NCI-H345 treated with DMSO at 0.1 percent for 48 hours (cell line): ENCODE results near the gene TENM3.

Experiments
- DNase-seq: peaks from one replicate; lab custom pipeline; 2025; ENCODE audit not compliant: unreplicated experiment; lab: John Stamatoyannopoulos, UW

Gene TENM3

GRCh38 chr4:182604161-182604622 is 361.0 kb downstream of the TENM3 start:
- DNase-seq, result peak; percentile 67

GRCh38 chr4:182604953-182605352 is 361.8 kb downstream of the TENM3 start:
- no peak for DNase-seq

- DNase-seq, result no peak
Observed at GRCh38 chr4:182608525-182608924, 365.3 kb downstream of the TENM3 start.

- DNase-seq, result no peak
Observed at GRCh38 chr4:182616476-182616875, 373.3 kb downstream of the TENM3 start.

- DNase-seq, result no peak
Observed at GRCh38 chr4:182619660-182620059, 376.5 kb downstream of the TENM3 start.

GRCh38 chr4:182620111-182620980 is 377.1 kb downstream of the TENM3 start:
- DNase-seq, result no peak

- no peak for DNase-seq
Observed at GRCh38 chr4:182624281-182624680, 381.1 kb downstream of the TENM3 start.

- DNase-seq, result no peak
Observed at GRCh38 chr4:182625193-182625592, 382.0 kb downstream of the TENM3 start.

- no peak for DNase-seq
Observed at GRCh38 chr4:182627996-182628395, 384.8 kb downstream of the TENM3 start.

- DNase-seq, result no peak
Observed at GRCh38 chr4:182628544-182628943, 385.3 kb downstream of the TENM3 start.

GRCh38 chr4:182629096-182629495 is 385.9 kb downstream of the TENM3 start:
- no peak for DNase-seq

GRCh38 chr4:182640491-182640890 is 397.3 kb downstream of the TENM3 start:
- DNase-seq, result no peak

- peak; percentile 67 for DNase-seq
Observed at GRCh38 chr4:182640932-182641331, 397.7 kb downstream of the TENM3 start.

GRCh38 chr4:182642831-182643230 is 399.6 kb downstream of the TENM3 start:
- peak; percentile 15 for DNase-seq

GRCh38 chr4:182643801-182644682 is 400.8 kb downstream of the TENM3 start:
- no peak for DNase-seq

- DNase-seq, result no peak
Observed at GRCh38 chr4:182644683-182645050, 401.5 kb downstream of the TENM3 start.

- DNase-seq, result no peak
Observed at GRCh38 chr4:182645511-182645910, 402.3 kb downstream of the TENM3 start.

- no peak for DNase-seq
Observed at GRCh38 chr4:182647646-182648300, 404.6 kb downstream of the TENM3 start.

- DNase-seq, result no peak
Observed at GRCh38 chr4:182648766-182649165, 405.6 kb downstream of the TENM3 start.

GRCh38 chr4:182649698-182650477 is 406.7 kb downstream of the TENM3 start:
- no peak for DNase-seq

- no peak for DNase-seq
Observed at GRCh38 chr4:182653596-182653995, 410.4 kb downstream of the TENM3 start.
